OCI-LY1 (cell line): Measurements from ENCODE around the gene ITGB7.

Experiments used
- H2AFZ ChIP-seq: fragments of 200-600 bp; sonication (generic), shearing (Covaris generic); 2 replicates; pipeline ENCODE4 v1.6.0; 2014; ENCODE audit warnings: antibody characterized with exemption, mild to moderate bottlenecking, low read length
- H3F3A ChIP-seq: fragments of 200-600 bp; sonication (generic), shearing (Covaris generic); 2 replicates; pipeline ENCODE4 v1.6.0; 2014; ENCODE audit warnings: mild to moderate bottlenecking, antibody characterized with exemption, low read length, moderate library complexity; ENCODE audit not compliant: insufficient read depth
- H3K27ac ChIP-seq: fragments of 200-600 bp; sonication (generic); 2 replicates; pipeline ENCODE4 v1.5.1; 2014; ENCODE audit warnings: low read length, mixed run types, mild to moderate bottlenecking, low read depth; ENCODE audit not compliant: poor library complexity, severe bottlenecking
- H3K27me3 ChIP-seq: fragments of 200-600 bp; sonication (generic); 2 replicates; pipeline ENCODE4 v1.6.0; 2014; ENCODE audit warnings: antibody characterized with exemption, mild to moderate bottlenecking, low read length, moderate library complexity; ENCODE audit not compliant: insufficient read depth
- H3K36me3 ChIP-seq: fragments of 200-600 bp; sonication (generic); 2 replicates; pipeline ENCODE4 v1.6.1; 2014; ENCODE audit warnings: mild to moderate bottlenecking, antibody characterized with exemption, low read length, moderate library complexity, mixed read lengths; ENCODE audit not compliant: insufficient read depth
- H3K4me1 ChIP-seq: fragments of 200-600 bp; sonication (generic); 2 replicates; pipeline ENCODE4 v1.5.1; 2014; ENCODE audit warnings: mild to moderate bottlenecking, low read length, moderate library complexity; ENCODE audit not compliant: insufficient read depth, severe bottlenecking
- H3K4me2 ChIP-seq: fragments of 200-600 bp; sonication (generic), shearing (Covaris generic); 2 replicates; pipeline ENCODE4 v1.6.1; 2014; ENCODE audit warnings: low read length
- H3K4me3 ChIP-seq: fragments of 200-600 bp; sonication (generic); 2 replicates; pipeline ENCODE4 v1.5.1; 2014; ENCODE audit warnings: low read length, low read depth, mild to moderate bottlenecking, mixed read lengths; ENCODE audit not compliant: poor library complexity, severe bottlenecking
- H3K79me2 ChIP-seq: fragments of 200-600 bp; shearing (Covaris generic); 2 replicates; pipeline ENCODE4 v1.6.1; 2016; ENCODE audit warnings: mixed run types, low read length, mixed read lengths; ENCODE audit not compliant: insufficient read depth
- H3K9ac ChIP-seq: fragments of 200-600 bp; sonication (generic), shearing (Covaris generic); 2 replicates; pipeline ENCODE4 v1.6.1; 2014; ENCODE audit warnings: mild to moderate bottlenecking, low read length, mixed read lengths
- H3K9me2 ChIP-seq: fragments of 200-600 bp; sonication (generic), shearing (Covaris generic); 2 replicates; pipeline ENCODE4 v1.6.1; 2014; ENCODE audit warnings: low read depth, mild to moderate bottlenecking, low read length, mixed read lengths
- H3K9me3 ChIP-seq: fragments of 200-600 bp; shearing (Covaris generic); 2 replicates; pipeline ENCODE4 v1.6.1; 2014; ENCODE audit warnings: low read length, mixed read lengths
- H4K20me1 ChIP-seq: fragments of 200-600 bp; sonication (generic), shearing (Covaris generic); 2 replicates; pipeline ENCODE4 v1.6.0; 2016; ENCODE audit warnings: mild to moderate bottlenecking, low read length; ENCODE audit not compliant: insufficient read depth
- CTCF ChIP-seq: fragments of 200-600 bp; sonication (generic), shearing (Covaris generic); IDR thresholded peaks from 2 replicates; pipeline ENCODE4 v1.5.1; 2017; ENCODE audit warnings: mild to moderate bottlenecking, antibody characterized with exemption, low read length, moderate library complexity, mixed read lengths
- EZH2 ChIP-seq: fragments of 200-600 bp; sonication (generic), shearing (Covaris generic); IDR thresholded peaks from 2 replicates; pipeline ENCODE4 v1.8.0; 2017; ENCODE audit warnings: borderline replicate concordance, mixed run types, mild to moderate bottlenecking, antibody characterized with exemption, low read length, moderate library complexity, mixed read lengths

The ITGB7 gene

GRCh38 chr12:53172352-53172751 is 34.7 kb downstream of the ITGB7 start:
- H3K4me3 ChIP-seq, result no peak overlapping the region
- no peaks in the 10 kb centered on the region for H3K4me1 ChIP-seq
- H2AFZ ChIP-seq, result no peak overlapping the region
- H4K20me1 ChIP-seq, result no peaks in the 10 kb centered on the region
- no peaks in the 10 kb centered on the region; the same call in 1 of the 2 replicates for H3K36me3 ChIP-seq
- H3K4me2 ChIP-seq, result no peak overlapping the region
- H3K27ac ChIP-seq, result no peak overlapping the region
- H3K79me2 ChIP-seq, result no peaks in the 10 kb centered on the region
- no peaks in the 10 kb centered on the region for H3K27me3 ChIP-seq
- no peaks in the 10 kb centered on the region for H3K9me2 ChIP-seq
- no peak overlapping the region for H3K9ac ChIP-seq
- TF ChIP-seq CTCF, result no peak
- no peak for TF ChIP-seq EZH2
- no peaks in the 10 kb centered on the region for H3K9me3 ChIP-seq
- H3F3A ChIP-seq, result no peaks in the 10 kb centered on the region

GRCh38 chr12:53171725-53172329 is 35.2 kb downstream of the ITGB7 start:
- Histone ChIP-seq H3K27me3 (no peaks in the 10 kb centered on the region), H3K27ac (no peak overlapping the region), H4K20me1 (no peaks in the 10 kb centered on the region), H3K9me2 (no peaks in the 10 kb centered on the region), H3K79me2 (no peaks in the 10 kb centered on the region), H2AFZ (no peak overlapping the region), H3K4me1 (no peaks in the 10 kb centered on the region), H3K4me3 (no peak overlapping the region), H3K36me3 (no peaks in the 10 kb centered on the region; the same call in 1 of the 2 replicates), H3F3A (no peaks in the 10 kb centered on the region), H3K9ac (no peak overlapping the region), H3K9me3 (no peaks in the 10 kb centered on the region), H3K4me2 (no peak overlapping the region)
- no peak for TF ChIP-seq EZH2
- no peak for TF ChIP-seq CTCF

DNA sequence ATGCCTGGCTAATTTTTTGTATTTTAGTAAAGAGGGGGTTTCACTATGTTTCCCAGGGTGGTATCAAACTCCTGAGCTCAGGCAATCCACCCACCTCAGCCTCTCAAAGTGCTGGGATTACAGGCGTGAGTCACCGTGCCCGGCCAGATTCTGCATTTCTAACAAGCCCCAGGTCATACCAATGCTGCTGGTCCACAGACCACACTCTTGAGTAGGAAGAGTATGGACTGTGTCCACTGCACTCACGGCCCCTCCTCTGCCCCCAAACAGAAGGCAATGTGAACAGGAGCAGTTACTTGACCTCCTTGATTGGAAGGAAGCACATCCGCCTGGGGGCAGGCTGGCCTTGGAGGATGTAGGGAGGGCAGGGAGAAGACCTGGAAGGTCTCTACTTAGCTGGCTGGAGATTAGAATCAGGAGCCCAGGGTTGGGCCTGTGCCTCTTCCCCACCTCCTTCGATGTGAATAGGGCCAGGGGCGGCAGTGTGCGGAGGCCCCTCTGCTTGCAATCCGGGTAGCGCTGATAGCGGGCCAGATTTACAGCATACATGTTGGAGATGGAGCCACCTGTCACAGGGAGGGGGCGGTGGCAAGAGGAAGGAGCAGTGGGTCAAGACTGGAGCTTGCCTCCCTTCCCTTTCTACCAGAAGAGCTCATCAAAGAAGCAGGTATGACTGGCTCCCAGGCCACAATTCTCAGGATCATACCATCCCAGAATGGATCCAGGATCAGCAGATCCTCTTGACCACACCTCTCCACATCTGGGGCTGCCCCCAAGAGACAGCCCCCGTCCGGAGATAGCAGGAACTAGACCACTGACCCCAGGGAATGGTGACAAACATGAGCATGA is 36.0 kb downstream of the ITGB7 start:
- Histone ChIP-seq H3K27me3 (no peaks in the 10 kb centered on the region), H3K4me3 (no peak overlapping the region), H3F3A (no peaks in the 10 kb centered on the region), H3K9me3 (no peaks in the 10 kb centered on the region), H3K4me1 (no peaks in the 10 kb centered on the region), H4K20me1 (no peaks in the 10 kb centered on the region), H3K36me3 (no peaks in the 10 kb centered on the region; the same call in 1 of the 2 replicates), H3K9me2 (no peaks in the 10 kb centered on the region), H3K9ac (no peak overlapping the region), H3K27ac (no peak overlapping the region), H3K4me2 (no peak overlapping the region), H2AFZ (no peak overlapping the region), H3K79me2 (no peaks in the 10 kb centered on the region)
- TF ChIP-seq EZH2 (no peak), CTCF (no peak)
